ENCODE results near the gene FOS.
"Not testable (repeated sequence)": the region's sequence is repeated elsewhere in the genome, so short reads cannot be mapped to it uniquely, and the experiment has no call there.

FOS gene

GRCh38 chr14:75295491-75296345 lies 17.1 kb downstream of the FOS start:
- DNase-seq = peak; percentile 91

DNA sequence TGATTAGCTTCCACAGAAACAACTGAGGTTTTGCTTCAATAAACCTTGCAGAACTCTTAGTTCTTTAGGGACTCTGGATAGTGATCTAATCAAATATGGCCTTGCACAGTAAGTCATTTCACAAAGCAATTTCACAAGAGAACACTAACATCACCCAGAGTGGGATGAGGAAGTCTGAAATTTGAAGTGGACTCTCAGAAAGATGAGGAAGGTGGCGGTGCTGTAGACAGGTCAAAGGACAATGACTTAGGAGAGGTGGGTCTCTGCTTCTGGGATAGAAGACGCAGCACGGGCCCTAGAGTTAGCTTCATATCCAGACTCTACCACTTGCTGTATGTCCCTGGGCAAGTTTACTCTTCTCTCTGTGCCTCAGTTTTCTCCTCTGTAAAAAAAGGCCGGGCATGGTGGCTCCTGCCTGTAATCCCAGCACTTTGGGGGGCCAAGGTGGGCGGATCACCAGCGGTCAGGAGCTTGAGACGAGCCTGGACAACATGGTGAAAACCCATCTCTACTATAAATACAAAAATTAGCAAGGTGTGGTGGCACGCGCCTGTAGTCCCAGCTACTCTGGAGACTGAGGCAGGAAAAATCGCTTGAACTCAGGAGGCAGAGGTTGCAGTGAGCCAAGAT lies 18.9 kb downstream of the FOS start:
- DNase-seq = peak; percentile 30

DNA sequence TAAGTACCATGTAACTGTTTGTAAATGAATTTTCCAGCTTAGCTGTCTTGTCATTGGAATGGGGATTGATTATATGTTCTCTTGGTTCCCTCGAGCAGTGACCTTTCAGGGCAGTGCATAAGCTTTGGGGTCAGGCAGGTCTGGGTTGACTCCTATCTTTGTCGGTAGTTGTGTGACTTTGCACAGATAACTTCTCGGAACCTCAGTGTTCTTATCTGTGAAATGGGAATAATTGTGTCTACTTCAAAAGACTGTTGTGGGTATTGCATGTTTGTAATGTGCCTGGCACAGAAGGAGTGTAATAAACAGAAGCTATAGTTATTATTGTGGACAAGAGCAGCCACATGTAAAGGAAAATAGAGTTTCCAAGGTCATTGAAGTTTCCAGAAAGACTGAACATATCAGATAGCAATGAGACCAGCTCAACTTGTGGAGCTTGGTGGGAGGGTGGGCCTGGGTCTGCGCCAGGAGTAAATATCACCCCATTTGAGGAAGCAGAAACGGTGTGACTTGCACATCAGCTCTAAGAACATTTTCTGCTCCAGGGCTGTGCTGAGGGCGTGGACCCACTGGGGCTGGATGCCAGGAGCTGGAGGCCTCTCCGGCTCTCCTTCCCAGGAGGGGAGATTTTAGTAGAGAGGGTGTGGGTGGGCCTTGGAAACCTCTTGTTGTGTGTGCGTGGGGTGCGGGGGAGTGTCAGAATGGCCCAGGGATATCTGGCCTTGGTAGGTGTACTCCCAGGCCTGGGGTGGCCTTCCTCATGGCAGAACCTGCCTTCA lies 19.7 kb downstream of the FOS start:
- no peak for DNase-seq

DNA sequence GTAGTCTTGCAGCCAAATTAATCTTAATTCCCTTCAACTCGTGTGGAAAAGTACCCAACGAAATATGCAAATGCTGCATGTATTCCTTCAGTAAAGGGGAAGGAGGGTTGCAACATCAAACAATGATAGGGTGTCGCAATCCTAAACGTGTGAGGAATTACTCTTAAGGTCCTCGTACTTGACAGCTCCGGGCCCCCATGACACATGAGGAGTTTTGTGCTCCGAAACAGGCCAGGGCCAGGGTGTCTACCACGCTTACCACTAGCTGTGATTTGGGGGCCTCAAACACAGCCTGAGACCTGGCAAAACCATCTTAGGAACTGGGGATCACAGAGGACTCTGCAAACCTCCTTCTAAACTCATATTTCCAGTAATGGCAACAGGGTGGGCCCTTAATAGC lies 20.4 kb downstream of the FOS start:
- no peak for DNase-seq

DNA sequence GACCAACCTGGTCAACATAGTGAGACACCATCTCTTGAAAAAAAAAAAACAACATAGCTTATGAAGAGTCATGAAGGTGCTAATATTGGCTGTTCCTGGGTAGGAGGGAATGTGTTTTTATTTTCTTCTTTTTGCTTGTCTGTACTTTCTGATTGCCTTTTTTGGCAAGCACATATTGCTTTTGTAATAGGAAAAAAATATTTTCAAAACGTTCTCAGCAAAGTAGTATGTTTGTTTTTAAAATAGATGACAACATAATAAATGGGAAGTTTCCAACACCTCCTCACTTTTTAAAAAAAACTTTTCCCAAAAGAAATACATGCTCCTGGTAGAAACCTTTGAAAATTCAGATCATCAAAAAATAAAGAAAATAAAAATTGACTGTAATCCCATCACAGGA lies 20.9 kb downstream of the FOS start:
- DNase-seq = no peak

DNA sequence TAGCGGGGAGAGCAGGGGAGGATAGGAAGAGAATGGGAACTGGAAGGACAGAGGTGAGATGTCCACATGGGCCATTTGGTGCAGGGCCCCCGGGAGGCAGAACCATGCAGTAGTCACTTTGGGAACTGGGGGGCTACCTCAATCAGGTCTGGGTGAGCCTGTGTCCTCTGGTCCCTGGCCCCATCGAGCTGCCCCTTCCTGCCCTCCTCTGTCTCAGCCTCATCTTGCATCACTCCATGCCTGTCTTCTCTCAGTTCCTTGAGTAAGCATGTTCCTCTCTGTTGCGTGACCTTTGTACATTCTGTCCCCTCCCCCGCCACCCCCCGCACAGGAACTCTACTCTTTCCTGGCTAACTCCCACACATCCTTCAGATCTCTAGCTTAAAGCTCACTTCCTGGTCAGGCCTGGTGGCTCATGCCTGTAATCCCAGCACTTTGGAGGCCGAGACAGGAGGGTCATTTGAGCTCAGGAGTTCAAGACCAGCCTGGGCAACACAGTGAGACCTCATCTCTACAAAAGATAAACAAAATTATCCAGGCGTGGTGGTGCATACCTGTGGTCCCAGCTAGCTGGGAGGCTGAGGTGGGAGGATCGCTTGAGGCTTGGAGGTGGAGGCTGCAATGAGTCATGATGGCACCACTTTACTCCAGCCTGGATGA lies 23.2 kb downstream of the FOS start:
- DNase-seq = no peak

DNA sequence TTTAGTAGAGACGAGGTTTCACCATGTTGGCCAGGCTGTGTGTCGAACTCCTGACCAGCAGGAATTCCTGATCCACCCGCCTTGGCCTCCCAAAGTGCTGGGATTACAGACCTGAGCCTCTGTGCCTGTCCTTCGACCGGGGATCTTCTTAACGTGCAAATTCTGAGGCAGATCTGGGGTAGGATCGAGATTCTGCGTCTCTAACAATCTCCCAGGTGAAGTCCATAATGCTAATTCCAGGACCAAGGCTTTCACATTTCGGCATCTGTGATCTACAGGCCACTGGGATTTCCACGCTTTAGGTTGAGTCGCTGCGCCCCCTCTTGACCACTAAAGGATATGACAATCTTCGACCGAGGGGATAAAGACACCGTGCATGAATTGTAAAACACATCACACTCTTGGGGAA lies 24.8 kb downstream of the FOS start:
- DNase-seq = peak; percentile 82

DNA sequence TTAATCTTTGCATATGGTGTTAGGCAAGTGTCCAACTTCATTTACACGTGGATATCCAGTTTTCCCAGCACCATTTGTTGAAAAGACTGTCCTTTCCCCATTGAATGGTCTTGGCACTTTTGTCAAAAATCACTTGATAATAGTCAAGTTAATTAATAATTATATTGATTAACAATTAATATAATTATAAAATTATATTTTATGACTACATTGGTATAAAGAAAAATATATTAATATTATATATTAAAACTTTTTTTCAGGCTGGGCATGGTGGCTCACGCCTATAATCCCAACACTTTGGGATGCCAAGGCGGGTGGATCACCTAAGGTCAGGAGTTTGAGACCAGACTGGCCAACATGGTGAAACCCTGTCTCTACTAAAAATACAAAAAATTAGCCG lies 27.8 kb downstream of the FOS start:
- not testable (repeated sequence) for DNase-seq

GRCh38 chr14:75306927-75307699 lies 28.5 kb downstream of the FOS start:
- no peak for DNase-seq

- DNase-seq = peak; percentile 89
These were observed 29.2 kb downstream of the FOS start for GRCh38 chr14:75307700-75308379.

DNA sequence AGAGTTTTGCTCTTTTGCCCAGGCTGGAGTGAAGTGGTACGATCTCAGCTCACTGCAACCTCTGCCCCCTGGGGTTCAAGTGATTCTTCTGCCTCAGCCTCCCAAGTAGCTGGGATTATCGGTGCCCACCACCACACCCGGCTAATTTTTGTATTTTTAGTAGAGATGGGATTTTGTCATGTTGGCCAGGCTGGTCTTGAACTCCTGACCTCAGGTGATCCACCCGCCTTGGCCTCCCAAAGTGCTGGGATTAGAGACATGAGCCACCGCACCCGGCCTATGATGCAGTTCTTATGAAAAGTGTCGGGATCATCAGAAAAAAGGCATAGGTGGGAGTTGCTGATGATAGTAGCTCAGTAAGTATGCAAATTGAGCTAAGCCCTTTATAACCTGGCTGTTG lies 30.4 kb downstream of the FOS start:
- DNase-seq = not testable (repeated sequence)

- DNase-seq = not testable (repeated sequence)
These were observed 30.9 kb downstream of the FOS start for GRCh38 chr14:75309561-75309960.

DNA sequence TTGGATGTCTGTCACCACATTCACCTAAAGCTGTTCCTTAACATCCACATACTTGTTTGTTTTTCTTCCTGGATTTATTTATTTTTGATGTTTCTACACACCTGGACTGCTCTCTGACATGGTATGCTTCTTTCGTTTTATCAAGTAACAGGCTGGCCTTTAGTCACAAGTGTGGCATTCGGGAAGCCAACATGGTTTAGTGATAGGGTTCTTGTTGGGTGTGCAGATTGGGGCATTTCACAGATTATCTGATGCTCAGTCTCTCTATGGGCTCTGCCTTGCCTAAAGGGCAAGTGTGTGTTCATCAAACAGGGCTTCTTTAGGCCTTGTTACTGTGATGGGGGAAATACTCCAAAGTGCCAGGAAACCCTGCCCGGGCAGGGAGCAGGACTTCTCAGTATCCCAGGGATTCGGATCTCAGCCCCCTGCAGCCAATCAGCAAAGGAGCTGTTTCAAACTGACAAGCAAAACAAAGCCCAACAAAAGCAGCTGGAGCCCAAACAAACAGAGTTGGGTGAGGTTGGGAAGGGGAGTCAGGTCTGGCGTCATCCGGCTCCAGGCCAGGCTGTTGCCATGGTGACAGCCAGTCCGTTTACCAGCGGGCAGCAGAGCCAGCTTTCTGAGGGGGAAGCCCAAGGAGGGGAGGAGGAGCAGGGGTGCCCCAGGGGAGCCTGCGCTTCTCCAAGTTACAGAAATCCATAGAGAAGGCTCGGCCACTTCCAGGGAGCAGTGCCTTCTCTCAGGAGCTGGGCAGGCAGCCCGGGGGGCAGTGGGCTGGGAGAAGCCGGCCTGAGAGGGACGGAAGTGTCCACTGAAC lies 31.9 kb downstream of the FOS start:
- DNase-seq = no peak

DNA sequence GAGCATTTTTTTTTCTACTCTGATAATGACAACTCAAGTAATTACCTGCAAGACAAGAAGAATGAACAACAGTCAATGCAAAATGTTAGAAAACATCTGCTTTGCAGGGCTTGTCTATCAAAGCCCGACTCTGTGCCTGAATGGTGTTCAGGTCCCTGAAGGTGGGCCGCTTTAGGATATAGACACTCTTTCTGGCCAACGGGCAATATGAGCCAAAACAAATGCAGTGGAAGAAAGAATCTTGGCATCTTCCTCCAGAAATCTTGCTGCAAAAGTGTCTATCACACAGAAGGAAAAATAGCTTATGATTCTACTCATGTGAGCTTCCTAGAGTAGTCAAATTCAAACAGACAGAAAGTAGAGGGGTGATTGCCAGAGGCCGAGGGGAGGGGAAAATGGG lies 32.7 kb downstream of the FOS start:
- DNase-seq = no peak

- DNase-seq = no peak
These were observed 33.7 kb downstream of the FOS start for GRCh38 chr14:75312341-75312740.

GRCh38 chr14:75313294-75313693 lies 34.7 kb downstream of the FOS start:
- no peak for DNase-seq

- no peak for DNase-seq
These were observed 36.5 kb downstream of the FOS start for GRCh38 chr14:75315144-75315543.

DNA sequence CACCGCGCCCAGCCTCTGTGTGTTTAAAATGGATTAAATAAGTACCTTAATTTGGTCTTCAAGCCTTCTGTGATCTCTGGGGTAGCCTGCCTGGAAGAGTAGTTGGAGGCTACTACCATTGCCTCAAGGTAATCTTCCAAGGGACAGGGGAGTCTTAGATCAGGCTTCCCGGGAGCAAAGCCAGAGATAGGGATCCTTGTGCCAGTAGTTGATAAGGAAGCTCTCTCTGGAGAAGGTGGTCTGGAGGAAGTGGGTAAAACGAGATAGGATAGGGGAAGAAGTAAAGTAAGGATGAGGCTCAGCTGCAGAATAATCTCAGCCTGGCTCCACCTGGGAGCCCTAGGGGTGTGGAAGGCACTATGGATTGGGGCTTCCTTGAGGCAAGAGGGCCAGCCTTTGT lies 38.5 kb downstream of the FOS start:
- no peak for DNase-seq

GRCh38 chr14:75318353-75318752 lies 39.7 kb downstream of the FOS start:
- DNase-seq = no peak

DNA sequence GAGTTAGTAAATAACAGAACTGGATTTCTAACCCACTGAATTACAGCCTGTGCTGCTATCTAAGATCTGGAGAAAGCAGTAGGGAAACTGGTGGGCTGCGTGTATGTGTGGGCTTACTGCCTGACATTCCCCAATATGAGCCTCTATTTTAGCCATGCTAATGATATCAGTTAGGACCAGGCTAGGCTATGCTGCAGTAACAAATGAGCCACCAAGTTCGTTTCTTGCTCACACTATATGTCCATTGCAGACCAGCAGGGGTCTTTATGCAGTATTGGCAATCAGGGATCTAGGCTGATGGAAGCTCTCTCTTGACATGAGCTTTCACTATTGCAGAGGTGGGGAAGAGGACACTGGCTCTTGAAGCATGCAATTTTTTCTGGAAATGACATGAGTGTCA lies 40.4 kb downstream of the FOS start:
- no peak for DNase-seq

GRCh38 chr14:75320196-75320595 lies 41.6 kb downstream of the FOS start:
- DNase-seq = no peak
